ENCODE data around the gene CELSR1.

Gene CELSR1

GRCh38 chr22:46557736-46558480 is 20.5 kb upstream of the CELSR1 start:
- no peak for DNase-seq (ENCODE audit: extremely low read depth in 1 of 2, low read depth in 1 of 2)

- DNase-seq (ENCODE audit: extremely low read depth in 1 of 2, low read depth in 1 of 2), result no peak
Observed at GRCh38 chr22:46556775-46557174, 19.4 kb upstream of the CELSR1 start.

- no peak for DNase-seq (ENCODE audit: extremely low read depth in 1 of 2, low read depth in 1 of 2)
Observed at GRCh38 chr22:46553189-46553588, 15.8 kb upstream of the CELSR1 start.

- DNase-seq (ENCODE audit: extremely low read depth in 1 of 2, low read depth in 1 of 2), result no peak
Observed at GRCh38 chr22:46551996-46552395, 14.6 kb upstream of the CELSR1 start.

- DNase-seq (ENCODE audit: extremely low read depth in 1 of 2, low read depth in 1 of 2), result no peak
Observed at GRCh38 chr22:46551321-46551720, 13.9 kb upstream of the CELSR1 start.

GRCh38 chr22:46549971-46550641 is 12.7 kb upstream of the CELSR1 start:
- DNase-seq (ENCODE audit: extremely low read depth in 1 of 2, low read depth in 1 of 2), result no peak

GRCh38 chr22:46549563-46549840 is 12.1 kb upstream of the CELSR1 start:
- no peak for DNase-seq (ENCODE audit: extremely low read depth in 1 of 2, low read depth in 1 of 2)

GRCh38 chr22:46547883-46548244 is 10.4 kb upstream of the CELSR1 start:
- DNase-seq (ENCODE audit: extremely low read depth in 1 of 2, low read depth in 1 of 2), result no peak

- no peak for DNase-seq (ENCODE audit: extremely low read depth in 1 of 2, low read depth in 1 of 2)
Observed at GRCh38 chr22:46547179-46547882, 9.9 kb upstream of the CELSR1 start.

- no peak for DNase-seq (ENCODE audit: extremely low read depth in 1 of 2, low read depth in 1 of 2)
Observed at GRCh38 chr22:46546466-46547178, 9.2 kb upstream of the CELSR1 start.

GRCh38 chr22:46545086-46545792 is 7.8 kb upstream of the CELSR1 start:
- DNase-seq (ENCODE audit: extremely low read depth in 1 of 2, low read depth in 1 of 2), result no peak

GRCh38 chr22:46542011-46542985 is 4.9 kb upstream of the CELSR1 start:
- peak; percentile 52 to 54 for DNase-seq (ENCODE audit: extremely low read depth in 1 of 2, low read depth in 1 of 2)

- no peak for DNase-seq (ENCODE audit: extremely low read depth in 1 of 2, low read depth in 1 of 2)
Observed at GRCh38 chr22:46541536-46541935, 4.1 kb upstream of the CELSR1 start.

GRCh38 chr22:46540874-46541273 is 3.5 kb upstream of the CELSR1 start:
- DNase-seq (ENCODE audit: extremely low read depth in 1 of 2, low read depth in 1 of 2), result no peak

GRCh38 chr22:46539169-46539568 is 1.7 kb upstream of the CELSR1 start:
- DNase-seq (ENCODE audit: extremely low read depth in 1 of 2, low read depth in 1 of 2), result no peak

- DNase-seq (ENCODE audit: extremely low read depth in 1 of 2, low read depth in 1 of 2), result peak in 1 of 2 donors; percentile 25
Observed at GRCh38 chr22:46538814-46539160, 1.4 kb upstream of the CELSR1 start.

- DNase-seq (ENCODE audit: extremely low read depth in 1 of 2, low read depth in 1 of 2), result no peak
Observed at GRCh38 chr22:46537946-46538813, 760 bp upstream of the CELSR1 start.

- no peak for DNase-seq (ENCODE audit: extremely low read depth in 1 of 2, low read depth in 1 of 2)
Observed at GRCh38 chr22:46536537-46537224, 739 bp downstream of the CELSR1 start.

All from stimulated activated CD8-positive, alpha-beta memory T cell treated with anti-CD3 and anti-CD28 coated beads, Interleukin-7, amount 100 ng/mL, for 48 hours (primary cell).